ENCODE measurements around the gene FADS2. TPM values are rescaled to one million over a fixed set of nuclear protein-coding genes. Genes with fewer than 3 reads are reported as not detected.
A peak's percentile ranks its signal among the peaks of the same experiment; 100 is the strongest.

The FADS2 gene
- total RNA-seq, 1 donor, result 713 TPM

DNA sequence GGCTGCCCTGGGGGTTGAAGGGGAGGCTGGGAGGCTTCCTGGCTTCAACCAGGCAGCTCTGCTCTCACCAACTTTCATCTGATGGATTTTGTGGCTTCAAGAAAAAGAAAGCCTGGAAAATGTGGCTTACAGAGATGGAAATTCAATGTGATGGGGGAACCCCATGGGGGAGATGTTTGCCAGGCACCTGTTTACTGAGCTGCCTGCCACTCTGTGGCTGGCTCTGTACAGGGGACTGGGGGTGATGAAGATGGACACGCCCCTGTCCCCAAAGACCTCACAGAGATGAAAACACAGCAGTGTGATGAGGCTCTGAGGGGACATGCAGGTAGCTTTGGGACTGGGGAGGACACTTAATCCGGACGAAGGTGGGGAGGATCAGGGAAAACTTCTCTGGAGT is 45.8 kb upstream of the FADS2 start:
- TF ChIP-seq, protein P1, sequence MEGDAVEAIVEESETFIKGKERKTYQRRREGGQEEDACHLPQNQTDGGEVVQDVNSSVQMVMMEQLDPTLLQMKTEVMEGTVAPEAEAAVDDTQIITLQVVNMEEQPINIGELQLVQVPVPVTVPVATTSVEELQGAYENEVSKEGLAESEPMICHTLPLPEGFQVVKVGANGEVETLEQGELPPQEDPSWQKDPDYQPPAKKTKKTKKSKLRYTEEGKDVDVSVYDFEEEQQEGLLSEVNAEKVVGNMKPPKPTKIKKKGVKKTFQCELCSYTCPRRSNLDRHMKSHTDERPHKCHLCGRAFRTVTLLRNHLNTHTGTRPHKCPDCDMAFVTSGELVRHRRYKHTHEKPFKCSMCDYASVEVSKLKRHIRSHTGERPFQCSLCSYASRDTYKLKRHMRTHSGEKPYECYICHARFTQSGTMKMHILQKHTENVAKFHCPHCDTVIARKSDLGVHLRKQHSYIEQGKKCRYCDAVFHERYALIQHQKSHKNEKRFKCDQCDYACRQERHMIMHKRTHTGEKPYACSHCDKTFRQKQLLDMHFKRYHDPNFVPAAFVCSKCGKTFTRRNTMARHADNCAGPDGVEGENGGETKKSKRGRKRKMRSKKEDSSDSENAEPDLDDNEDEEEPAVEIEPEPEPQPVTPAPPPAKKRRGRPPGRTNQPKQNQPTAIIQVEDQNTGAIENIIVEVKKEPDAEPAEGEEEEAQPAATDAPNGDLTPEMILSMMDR (IDR thresholded peaks at IDR 0.05; ENCODE audit: insufficient read depth, low read depth, low read length), result no peak
- DNase-seq (ENCODE audit: low read depth), result no peak
- no peak overlapping the region for H3K4me3 ChIP-seq (ENCODE audit: low read depth, low read length)

DNA sequence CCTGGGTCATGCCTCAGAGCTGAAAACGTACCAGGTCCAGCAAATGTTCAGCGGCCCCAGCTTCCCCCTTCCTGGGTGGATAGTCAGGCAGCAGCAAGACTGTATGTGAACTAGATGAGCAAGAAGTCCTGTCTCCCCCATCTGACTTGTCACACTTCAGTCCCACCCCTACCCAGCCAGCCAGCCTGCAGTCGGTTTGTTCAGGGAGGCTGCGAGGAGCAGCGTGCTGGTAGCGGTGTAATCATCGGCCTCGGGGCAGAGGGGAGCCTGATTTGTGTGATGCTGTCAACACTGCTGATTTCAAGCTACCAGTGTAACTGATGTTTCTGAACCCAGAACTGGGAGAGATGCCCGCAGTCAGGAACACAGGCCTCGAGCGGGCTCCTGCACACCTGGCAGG is 45.3 kb upstream of the FADS2 start:
- H3K4me3 ChIP-seq (ENCODE audit: low read depth, low read length), result no peak overlapping the region
- TF ChIP-seq, protein P1 (IDR thresholded peaks at IDR 0.05; ENCODE audit: insufficient read depth, low read depth, low read length), result no peak
- no peak for DNase-seq (ENCODE audit: low read depth)

DNA sequence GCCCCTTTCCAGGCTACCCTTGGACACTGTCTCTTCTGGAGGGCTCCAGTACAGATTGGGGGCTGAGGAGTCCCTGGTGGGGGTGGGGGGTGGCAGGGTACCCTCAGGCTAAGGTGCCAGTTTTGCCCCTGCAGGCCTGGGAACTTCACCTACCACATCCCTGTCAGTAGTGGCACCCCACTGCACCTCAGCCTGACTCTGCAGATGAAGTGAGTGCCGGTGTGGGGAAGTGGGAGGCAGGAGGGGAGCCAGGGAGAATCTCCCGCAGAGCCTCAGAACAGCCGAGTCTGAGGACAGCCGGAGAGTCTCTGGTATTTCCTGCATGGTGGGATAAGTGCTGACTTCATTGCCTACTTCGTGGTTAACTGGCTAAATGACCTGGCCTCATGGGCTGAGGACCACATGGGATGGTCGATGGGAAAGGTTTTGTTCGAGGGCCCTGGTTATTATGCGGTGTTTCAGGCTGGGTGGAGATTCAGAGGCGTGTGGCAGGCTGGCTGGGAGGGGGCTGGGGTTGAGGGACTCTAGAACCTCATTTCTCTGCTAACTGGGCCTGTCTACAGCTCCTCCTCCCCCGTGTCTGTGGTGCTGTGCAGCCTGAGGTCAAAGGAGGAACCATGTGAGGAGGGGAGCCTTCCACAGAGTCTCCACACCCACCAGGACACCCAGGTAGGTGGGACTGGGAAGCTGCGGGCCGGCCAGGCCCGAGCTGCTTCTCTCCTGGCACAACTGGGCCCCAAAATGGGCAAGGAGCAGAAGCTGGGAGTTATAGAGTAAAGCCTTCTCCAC is 44.2 kb upstream of the FADS2 start:
- peak; percentile 52 for DNase-seq (ENCODE audit: low read depth)

DNA sequence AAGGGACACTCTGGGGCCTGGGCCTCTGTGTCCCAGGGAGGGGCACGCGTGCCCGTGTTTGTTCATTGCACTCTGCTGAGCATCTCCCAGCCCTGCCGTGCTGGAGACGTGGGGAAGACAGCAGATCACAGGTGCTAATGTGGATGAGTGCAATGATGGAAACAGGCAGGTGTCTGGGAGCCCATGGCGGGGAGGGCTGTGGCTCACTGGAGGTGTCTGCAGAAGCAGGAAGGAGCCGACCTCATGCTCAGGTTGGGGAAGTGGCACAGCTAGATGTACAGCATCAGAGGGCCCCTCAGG is 43.6 kb upstream of the FADS2 start:
- no peak for DNase-seq (ENCODE audit: low read depth)
- TF ChIP-seq, protein P1 (IDR thresholded peaks at IDR 0.05; ENCODE audit: insufficient read depth, low read depth, low read length), result no peak
- H3K4me3 ChIP-seq (ENCODE audit: low read depth, low read length), result no peak overlapping the region

More for the DNA sequence above, 44.2 kb upstream of the FADS2 start:
- TF ChIP-seq, protein P1 (IDR thresholded peaks at IDR 0.05; ENCODE audit: insufficient read depth, low read depth, low read length), result no peak
- H3K4me3 ChIP-seq (ENCODE audit: low read depth, low read length), result no peak overlapping the region

DNA sequence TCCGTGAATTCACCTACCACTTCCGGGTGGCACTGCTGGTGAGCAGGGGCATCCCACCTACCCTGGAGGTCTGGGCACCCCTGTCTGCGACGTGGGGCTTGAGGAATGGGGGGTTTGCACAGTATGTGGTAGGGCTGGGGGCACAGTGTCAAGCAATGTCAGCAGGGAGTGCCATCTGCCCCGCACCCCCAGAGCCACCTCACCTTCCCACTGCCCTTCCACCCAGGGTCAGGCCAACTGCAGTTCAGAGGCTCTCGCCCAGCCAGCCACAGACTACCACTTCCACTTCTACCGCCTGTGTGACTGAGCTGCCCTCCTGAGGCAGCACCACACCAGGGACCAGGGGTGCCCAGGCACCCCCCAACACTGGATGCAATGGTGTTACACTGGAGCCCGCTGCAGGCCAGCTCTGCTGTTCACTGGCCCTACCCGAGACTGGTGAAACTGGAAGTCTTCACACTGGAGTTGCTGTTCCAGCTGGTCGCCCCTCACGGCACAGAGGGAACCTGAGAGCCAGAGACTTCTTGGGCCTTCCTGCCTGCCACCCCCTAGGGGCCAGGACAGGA is 42.2 kb upstream of the FADS2 start:
- DNase-seq (ENCODE audit: low read depth), result no peak
- TF ChIP-seq, protein P1 (IDR thresholded peaks at IDR 0.05; ENCODE audit: insufficient read depth, low read depth, low read length), result no peak
- no peak overlapping the region for H3K4me3 ChIP-seq (ENCODE audit: low read depth, low read length)

DNA sequence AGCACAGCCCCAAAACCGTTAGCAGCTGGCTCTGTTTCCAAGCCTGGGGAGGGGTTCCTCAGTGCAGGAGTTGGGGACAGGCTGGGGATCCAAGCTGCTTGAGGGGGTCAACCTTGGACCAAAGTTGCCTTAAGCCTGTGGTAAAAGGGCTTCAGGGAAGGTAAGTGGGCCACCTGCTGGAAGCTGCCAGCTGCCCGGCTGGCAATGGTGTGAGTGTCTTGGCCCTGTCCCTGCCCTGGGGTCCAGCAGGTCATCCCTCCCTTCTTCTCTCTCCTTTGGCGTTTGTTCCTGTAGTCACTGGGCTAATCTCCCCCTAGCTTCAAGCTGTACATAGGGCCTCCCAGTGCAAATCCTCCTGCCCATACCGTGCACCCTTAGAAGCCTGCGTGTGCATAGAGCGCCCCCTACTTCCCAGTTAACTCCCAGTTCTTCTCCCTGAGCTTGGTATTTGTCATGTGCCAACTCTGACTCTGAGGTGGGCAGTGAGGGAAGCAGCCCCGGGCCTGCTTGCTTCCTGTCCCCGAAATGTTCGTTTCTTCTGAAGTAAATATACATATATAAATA is 40.1 kb upstream of the FADS2 start:
- no peak overlapping the region for H3K4me3 ChIP-seq (ENCODE audit: low read depth, low read length)
- peak; percentile 74 for DNase-seq (ENCODE audit: low read depth)
- TF ChIP-seq, protein P1 (IDR thresholded peaks at IDR 0.05; ENCODE audit: insufficient read depth, low read depth, low read length), result peak; percentile 74

Measured in fibroblast of villous mesenchyme (primary cell).